Hepatocyte (in vitro differentiated cells): ENCODE data around the gene ZC3H13.

ENCODE experiments used
- CTCF ChIP-seq: fragments of 200-600 bp; sonication (generic); IDR thresholded peaks from 2 replicates; pipeline ENCODE4 v1.5.1; 2016; ENCODE audit warnings: antibody characterized with exemption, mild to moderate bottlenecking; ENCODE audit not compliant: poor library complexity
- EZH2 ChIP-seq: fragments of 200-600 bp; sonication (generic); IDR thresholded peaks from 2 replicates; pipeline ENCODE4 v1.6.1; 2016; ENCODE audit warnings: antibody characterized with exemption, mild to moderate bottlenecking, borderline replicate concordance

- TF ChIP-seq CTCF (no peak), EZH2 (no peak)
Measured at GRCh38 chr13:45950386-45951000, 102.1 kb downstream of the ZC3H13 start.
